GM18909 (cell line): Measurements from ENCODE around the gene BSDC1.
"Not testable (repeated sequence)": the region's sequence is repeated elsewhere in the genome, so short reads cannot be mapped to it uniquely, and the experiment has no call there.

ENCODE experiments used
- ATAC-seq: cut with Tn5 transposase; IDR thresholded peaks from one replicate; pipeline ENCODE4 v1.9.1; 2021; ENCODE audit warnings: mild to moderate bottlenecking; ENCODE audit not compliant: unreplicated experiment, poor library complexity

Gene BSDC1

DNA sequence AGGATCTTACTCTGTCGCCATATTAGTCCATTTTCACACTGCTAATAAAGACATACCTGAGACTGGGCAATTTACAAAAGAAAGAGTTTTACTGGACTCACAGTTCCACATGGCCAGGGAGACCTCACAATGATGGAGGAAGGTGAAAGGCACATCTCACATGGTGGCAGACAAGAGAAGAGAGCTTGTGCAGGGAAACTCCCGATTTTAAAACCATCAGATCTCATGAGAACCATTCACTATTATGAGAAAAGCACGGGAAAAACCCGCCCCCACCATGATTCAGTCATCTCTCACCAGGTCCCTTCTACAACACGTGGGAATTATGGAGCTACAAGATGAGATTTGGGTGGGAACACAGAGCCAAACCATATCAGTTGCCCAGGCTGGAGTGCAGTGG lies 2.3 kb upstream of the BSDC1 start:
- not testable (repeated sequence) for ATAC-seq

DNA sequence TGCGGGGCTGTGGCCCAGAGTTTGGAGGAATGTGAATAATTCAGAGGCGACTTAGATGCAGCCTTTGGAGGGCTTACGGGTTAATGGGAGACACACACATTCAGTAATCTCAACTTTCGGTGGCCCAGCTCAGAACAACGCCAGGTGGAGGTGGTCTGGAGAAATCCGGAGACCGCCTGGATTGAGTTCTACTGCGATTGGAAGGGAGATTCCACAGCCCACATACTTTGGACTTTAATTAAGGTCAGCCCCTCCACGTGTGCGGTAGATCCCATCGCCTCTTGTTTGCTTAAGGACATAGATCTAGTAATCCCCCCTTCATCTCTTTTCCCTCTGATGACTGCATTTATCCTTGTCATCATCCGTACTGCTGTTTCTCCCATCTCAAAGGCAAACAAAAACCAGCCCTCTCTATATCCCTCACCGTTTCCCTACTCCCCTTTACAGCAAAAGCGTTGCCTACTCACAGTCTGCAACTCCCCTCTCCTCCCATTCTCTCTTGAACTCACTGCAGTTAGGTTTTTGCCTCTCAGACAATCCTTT lies 720 bp upstream of the BSDC1 start:
- ATAC-seq: no peak

DNA sequence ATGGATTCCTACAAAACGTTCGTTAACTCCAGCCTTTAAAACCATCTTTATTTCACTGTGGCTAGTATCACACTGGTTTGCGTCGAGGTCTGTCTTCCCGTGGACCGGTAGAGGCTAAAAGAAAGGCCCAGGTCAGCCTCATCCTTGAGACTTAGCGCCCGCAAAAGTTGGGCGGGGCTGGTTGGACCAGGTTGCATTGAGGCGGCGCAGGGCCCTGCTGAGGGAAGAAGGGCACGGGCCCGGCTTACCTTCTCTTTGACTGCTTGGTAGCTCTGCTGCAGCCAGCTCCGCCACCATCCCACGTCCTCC lies 455 bp downstream of the BSDC1 start:
- ATAC-seq: peak; percentile 21

DNA sequence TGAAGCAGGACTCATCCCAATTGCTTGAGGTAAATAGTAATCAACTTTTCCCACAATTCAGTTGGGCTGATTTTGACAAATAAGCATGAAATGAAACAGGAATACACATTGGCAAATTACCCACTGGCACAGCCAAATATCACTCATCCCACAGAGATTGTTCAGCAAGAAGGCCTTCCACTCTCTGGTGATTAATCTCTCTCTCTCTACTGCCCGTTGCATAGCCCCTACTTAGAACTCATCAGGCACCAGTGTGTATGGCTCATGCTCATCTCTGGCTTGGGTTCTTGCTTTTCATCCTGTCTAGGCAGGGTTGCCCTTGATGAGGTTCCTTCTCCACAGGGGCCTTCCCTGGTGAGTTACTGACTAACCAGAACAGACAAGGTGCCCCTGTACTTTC lies 1.1 kb downstream of the BSDC1 start:
- ATAC-seq: no peak

DNA sequence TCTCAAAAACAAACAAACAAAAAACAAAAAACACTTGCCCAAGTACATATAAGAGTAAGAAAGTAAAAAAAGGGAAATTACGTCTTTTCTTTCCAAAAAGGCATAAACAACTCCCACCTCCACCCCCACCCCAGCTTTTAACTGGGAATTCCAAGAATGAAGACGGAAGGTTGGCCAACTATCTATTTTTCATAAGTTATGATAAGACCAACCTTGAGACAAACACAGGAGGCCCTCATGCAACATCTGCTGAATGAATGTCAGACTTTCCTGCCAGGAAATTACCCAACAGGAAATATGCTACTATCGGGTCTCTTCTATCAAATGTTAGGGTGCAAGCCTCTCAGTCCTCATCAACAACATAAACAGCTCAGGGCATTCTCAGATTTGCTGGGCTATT lies 1.9 kb downstream of the BSDC1 start:
- ATAC-seq: no peak

DNA sequence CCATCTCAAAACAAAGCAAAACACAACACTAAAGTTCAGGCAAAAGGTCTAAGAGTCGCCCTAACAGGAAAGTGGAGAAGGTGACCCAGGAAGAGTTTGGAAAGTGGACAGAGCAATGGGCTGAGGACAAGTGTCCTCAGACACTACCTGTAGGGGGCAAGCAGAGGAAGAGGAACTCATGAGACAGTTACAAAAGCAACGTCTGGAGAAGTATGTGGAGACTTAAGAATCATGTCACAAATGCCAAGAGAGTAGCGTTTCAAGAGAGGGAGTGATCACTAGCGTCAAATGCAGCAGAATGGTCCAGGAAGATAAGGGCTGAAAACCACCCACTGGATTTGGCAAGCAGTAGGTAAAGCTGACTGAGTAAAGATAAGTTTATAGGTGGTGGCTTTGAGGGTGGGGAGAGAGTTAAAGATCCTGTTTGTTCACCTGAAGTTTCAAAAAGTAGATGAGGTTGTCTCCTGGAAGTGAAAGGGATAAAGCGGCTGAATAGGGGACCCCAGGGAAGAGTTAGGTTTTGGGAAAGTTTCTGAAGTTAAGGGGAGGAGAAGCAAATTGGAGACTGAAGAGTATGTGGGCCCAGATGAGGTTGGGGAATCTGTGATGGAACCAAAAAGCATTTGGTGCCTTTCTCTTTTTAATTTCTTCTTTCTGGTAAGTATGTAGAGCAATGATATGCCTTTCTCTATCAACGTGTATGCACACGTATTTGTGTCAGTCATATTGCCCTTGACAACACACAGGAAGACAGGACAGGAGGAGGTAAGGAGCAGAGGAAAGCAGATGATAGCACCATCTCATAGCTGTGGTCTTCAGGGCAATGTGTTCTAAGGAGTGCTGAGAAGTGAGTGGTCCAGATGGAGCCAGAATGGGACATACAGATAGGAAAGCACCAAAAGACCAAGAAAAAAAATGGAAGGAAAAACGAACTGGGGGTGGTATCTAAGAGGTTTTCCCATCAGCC lies 3.1 kb downstream of the BSDC1 start:
- ATAC-seq: no peak

DNA sequence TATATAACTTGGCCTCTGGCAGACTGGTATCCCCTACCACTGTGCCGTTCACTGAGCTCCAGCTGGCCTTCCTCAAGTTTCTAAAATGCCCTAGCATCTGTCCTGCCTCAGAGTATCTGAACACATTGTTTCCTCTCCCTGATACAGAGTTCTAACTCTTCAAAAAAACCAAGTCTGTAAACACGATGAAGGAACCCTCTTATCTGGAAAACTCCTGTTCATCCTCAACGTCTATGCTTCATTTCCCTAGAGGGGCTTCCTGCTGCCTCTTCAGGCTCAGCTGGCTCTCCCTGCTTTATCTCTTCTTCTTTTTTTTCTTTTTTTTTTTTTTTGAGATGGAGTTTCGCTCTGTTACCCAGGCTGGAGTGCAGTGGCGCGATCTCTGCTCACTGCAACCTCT lies 5.6 kb downstream of the BSDC1 start:
- no peak for ATAC-seq

DNA sequence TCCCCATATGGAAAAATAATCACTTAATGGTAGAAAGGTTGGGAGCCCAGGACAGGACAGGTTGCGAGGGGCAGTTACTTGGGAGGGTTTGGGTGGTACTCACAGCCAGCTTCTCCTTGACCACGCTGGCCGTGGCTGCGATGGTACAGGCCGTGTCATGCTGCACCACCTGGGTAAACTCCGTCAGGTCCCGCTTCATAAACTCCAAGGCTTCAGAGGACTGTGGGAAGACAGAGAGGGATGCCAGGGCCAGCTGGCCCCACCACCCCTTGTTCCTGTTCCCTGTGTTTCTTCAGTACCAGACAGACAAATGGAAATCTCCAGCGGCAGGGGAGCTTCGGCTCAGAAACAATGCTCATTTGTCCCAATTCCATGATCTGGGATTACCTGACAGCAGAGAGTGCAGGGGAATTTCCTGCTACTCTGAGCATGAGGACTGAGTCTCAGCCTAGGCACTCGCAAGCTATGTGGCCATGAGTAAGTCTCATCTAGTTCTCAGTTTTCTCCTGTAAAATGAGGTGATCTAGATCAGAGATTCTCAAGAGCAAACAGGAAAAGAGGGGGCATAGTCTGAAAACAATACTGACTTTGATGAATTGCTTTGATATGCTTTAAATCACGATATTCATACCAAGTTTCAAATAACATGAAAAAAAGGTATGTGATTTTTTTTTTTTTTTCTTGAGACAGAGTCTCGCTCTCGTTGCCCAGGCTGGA lies 7.4 kb downstream of the BSDC1 start:
- ATAC-seq: no peak

DNA sequence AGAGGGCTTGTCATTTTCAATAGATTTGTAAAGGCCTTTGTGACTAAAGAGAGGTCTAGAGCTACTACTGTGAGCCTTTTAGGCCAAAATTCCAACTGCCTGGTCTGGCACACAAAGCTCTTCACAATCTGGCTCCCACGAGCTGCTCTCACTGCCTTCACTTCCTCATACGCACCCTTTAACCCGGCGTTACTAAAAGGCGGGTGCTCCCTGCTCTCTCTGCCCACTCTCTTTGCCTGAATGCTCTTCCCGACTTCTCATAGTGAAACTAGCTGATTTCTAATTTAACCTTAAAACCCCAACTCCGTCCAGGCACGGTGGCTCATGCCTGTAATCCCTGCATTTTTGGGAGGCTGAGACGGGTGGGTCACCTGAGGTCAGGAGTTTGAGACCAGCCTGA lies 14.2 kb downstream of the BSDC1 start:
- no peak for ATAC-seq

DNA sequence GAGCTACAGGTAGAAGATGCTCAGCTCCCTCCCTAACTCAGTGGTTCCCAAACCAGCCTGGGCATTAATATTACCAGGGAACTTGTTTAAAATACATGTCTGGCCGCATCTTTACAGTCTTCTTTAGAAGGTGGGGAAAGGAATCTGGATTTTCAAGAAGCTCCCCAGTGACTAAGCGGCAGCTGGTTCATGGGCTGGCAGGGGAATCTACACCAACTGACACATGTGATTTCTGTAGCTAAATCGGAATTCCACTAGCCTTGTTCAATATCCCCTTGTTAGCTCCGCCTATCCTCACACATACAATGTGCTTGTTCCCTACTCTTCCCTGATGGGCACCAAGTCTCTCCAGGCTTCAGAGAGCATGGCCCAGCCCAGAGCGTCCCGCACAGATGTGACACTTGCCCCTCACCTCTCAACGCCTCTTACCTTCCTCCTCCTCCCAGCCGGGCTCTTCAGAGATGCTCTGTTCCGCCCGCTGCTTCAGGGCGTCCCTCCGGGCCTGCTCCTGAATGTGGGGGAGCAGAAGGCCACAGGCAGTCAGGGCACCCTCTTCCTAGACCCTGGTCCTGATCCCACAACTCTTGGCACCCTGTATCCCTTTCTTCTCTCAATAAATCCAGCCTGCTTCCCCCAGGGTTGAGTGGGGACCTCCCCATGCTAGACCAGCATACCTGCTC lies 16.6 kb downstream of the BSDC1 start:
- no peak for ATAC-seq

DNA sequence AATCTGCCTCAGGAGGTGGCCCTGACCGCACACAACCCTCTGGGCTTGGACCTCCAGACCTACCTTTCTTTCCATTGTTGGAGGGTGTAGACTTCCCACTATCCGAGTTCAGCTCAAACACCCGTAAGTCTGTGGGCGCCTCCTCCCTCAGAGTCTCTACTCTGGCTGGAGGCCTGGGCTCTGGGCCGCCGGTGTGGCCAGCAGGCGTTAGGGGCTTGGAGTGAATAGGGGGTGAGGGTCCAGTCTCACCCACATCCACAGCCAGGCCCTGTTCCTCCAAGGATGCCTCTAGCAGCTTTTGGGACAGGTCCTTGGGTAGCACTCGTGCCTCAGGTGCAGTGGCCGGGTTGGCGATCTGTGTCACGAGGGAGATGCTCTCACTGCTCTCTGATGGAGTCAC lies 18.0 kb downstream of the BSDC1 start:
- ATAC-seq: no peak

DNA sequence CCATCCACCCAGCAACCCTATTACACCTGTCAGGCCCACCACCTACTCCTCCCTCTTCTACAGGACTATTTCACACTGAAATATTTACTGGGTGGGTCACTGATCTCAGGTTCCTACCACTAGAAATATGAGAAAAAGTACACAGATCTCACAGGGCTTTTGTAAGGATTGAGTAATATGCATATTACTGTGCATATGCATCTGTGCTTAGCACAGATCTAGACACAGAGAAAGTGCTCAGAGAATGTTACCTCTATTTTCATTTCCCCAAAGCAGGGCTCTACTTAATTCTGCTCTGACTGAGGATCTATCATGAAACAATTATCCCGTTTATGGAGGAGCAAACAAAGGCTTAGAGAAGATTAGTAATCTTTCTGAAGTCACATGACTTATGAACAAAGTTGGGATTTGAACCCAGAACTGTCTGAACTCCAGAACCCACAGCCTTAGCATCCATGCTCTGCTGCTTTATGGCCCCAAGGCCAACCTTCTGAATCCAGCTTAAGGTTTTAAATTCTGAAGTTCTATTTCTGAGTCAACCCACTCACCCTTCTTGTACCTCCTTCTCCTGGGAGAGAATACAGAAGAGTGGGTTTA lies 20.1 kb downstream of the BSDC1 start:
- no peak for ATAC-seq

DNA sequence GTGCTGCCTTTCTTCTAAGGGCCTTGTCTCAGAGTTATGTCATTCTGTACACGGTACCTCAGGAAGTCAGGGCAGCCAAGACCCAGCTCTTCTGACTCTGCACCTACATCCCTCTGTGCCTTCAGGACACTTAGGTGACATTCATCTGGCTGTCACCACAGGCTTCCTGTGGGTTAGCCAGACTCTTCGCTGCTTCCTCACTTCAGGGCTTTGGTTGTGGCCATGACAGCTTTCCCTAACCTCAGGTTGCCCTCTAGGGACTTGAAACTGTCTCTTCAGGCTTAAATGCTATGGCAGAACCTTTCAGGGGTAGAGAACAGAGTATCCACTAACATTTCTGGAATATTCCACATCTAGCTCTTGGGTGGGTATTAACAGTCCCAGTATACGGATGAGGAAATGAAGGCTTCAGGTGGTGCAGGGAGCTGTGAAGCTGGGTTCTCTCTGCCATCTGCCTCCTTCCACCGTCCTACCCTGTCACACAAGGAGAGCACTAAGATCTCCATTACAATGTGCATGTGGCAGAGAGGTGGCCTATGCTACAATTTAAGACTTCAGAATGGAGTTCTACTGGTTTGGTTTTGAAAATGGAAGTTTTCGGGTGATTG lies 22.0 kb downstream of the BSDC1 start:
- ATAC-seq: no peak

DNA sequence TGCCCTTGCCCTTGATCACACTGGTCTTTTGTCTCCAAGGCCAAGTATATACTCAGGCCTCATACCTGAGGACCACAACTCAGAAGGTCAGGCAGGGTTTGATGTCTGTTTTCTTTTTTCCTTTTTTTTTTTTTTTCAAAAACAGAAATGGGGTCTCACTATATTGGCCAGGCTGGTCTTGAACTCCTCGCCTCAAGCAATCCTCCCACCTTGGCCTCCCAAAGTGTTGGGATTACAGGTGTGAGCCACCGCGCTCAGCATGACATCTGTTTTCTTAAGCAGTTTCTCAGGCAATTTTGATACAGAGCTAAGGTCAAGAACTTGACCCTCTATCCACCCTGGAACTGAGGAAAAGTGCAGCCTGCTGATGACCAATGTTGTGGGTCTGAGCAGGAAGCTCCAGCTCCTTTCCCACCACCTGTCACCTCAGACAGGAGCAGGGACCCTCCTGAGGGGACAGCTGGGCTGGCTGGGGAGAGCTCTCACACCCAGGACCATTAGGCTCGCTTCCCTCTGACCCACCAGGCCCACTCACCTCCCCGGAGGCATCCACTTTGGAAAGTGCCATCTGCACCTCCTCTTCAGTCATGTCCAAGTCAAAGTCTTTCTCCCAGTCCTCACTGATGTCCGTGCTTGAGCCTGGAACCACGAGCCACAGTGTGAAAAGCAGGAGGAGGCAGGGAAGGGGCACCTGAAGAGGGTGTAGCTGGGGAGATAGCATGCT lies 26.2 kb downstream of the BSDC1 start:
- ATAC-seq: no peak

DNA sequence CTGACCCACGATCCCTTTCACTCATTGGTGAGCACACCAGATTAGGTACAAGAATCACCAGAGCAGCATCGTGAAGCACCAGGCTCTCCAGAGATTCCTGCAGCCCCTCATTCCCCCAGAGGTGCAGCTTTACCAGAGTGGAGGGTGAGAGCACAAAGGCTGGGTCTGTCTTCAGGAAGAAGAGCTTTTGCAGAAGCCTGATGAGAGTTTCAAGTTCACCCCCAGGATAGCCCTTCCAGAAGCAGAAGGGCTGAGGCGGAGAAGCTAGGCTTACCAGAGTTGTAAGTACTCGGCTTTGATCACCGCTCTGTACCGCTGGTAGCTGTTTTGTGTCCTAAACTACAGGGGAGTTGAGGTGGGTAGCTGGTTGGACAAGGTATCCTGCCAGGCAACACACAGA lies 28.8 kb downstream of the BSDC1 start:
- ATAC-seq: no peak

DNA sequence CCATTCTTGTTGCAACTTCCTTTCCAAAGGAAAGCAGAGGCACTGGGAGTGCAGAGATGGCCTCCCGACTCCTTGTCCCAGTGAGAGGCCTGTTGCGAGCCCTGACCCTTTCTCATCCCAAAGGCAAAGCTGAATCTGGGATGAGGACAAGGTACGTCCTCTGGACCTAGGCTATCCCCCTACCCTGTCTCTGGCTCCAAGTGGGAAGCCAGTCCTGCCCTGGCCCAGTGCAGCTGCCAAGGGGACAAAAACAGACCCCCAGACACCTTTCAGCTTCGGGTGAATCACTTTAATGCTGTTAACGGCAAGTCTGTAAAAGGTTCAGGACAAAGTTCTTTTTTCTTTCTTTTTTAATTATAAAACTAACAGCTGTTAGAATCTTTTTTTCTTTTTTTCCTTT lies 29.4 kb downstream of the BSDC1 start:
- ATAC-seq: no peak

DNA sequence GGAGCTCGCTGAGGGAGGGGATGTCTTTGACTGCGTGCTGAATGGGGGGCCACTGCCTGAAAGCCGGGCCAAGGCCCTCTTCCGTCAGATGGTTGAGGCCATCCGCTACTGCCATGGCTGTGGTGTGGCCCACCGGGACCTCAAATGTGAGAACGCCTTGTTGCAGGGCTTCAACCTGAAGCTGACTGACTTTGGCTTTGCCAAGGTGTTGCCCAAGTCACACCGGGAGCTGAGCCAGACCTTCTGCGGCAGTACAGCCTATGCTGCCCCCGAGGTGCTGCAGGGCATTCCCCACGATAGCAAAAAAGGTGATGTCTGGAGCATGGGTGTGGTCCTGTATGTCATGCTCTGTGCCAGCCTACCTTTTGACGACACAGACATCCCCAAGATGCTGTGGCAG lies 30.5 kb downstream of the BSDC1 start:
- no peak for ATAC-seq

DNA sequence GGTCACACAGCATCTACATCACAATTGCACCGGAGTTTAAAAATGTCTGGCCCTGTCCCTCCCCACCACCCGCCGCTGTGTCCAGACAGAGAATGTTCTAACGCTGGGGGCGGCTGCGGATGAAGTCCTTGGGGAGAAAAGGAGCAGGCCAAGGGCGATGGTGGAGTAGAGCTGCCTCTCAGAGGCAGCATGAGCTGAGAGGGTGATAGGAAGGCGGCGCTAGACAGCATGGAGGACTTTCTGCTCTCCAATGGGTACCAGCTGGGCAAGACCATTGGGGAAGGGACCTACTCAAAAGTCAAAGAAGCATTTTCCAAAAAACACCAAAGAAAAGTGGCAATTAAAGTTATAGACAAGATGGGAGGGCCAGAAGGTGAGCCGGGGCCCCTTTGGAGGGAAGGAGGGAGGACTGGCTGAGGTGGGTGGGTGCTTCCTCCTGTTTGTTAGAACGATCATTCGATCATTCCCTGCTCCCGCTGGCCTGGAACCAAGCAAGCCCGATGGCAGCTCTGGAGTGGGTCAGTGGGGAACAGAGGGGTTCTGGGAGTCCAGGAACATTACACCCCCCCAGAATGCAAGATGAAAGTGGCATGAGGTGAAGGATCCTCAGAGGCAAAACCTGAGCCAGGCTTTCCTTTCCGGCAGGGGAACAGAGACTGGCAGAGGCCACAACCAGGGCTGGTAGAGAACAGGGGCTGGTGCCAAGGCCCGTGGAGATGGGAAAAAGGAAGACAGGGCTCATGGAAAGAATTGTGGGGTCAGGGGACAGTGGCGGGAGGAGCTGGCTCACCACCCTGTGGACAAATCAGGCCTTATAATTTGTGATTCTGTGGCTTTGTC lies 31.5 kb downstream of the BSDC1 start, which contains the start of the genes FAM229A and TSSK3:
Gene FAM229A, minus strand, starts transcription at position 12 of the 840 bp plus-strand sequence. CDS start 394 bp downstream, outside the sequence.
Gene TSSK3, plus strand, starts transcription at position 66 of the 840 bp plus-strand sequence. Its CDS starts 163 bp downstream, at position 229.
- ATAC-seq: no peak
